Measurements from ENCODE around the gene DHX57. TPM values are rescaled to one million over a fixed set of nuclear protein-coding genes. Genes with fewer than 3 reads are reported as not detected.
"Not testable (repeated sequence)": the region's sequence is repeated elsewhere in the genome, so short reads cannot be mapped to it uniquely, and the experiment has no call there.

The DHX57 gene
- total RNA-seq, 1 experiment from 2014 or later = 15.1 TPM

GRCh38 chr2:38797250-38797676, 78.5 kb downstream of the DHX57 start:
- DNase-seq (ENCODE audit: low read depth) = peak; percentile 78

DNA sequence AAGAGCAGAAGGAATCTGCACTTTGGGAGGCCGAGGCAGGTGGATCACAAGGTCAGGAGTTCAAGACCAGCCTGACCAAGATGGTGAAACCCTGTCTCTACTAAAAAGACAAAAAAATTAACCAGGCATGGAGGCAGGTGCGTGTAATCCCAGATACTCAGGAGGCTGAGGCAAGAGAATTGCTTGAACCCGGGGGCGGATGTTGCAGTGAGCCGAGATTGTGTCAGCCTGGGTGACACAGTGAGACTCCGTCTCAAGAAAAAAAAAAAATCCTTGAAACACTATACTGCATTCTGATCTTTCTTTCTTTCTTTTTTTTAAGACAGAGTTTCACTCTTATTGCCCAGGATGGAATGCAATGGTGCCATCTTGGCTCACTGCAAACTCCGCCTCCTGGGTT, 80.7 kb downstream of the DHX57 start:
- not testable (repeated sequence) for DNase-seq (ENCODE audit: low read depth)

DNA sequence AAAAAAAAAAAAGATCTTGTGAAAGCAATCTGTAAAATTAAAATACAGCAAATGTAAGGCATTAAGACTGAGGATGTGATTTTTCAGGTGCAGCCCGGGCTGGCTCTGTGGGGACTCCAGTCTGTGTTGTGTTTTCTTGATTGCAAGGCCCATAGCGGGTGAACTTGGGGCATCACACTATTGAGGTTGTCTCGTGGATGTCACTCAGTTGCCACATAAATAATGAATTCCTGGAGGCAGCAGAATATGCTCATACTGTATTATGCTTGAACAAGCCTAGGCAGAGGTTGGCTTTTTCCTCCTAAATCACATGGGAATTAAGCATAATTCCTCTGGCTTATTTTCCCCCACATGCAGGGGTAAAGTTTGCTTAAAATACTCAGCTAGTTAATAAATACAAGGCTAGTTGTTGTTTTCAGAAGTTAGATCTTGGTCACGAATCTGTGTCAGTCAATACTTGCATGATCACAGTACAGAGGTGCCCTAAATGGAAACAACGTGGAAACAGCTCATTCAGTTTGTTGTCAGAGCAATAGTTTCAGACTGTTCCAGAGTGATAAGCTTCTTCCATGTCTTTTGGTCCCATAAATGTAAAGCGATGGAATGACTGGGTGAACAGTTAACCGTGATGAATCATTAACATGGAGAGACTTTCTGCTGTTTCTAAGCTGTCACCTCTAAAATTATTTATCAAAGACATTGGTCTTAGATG, 81.3 kb downstream of the DHX57 start:
- DNase-seq (ENCODE audit: low read depth) = no peak

GRCh38 chr2:38793511-38793910, 82.2 kb downstream of the DHX57 start:
- DNase-seq (ENCODE audit: low read depth) = no peak

DNA sequence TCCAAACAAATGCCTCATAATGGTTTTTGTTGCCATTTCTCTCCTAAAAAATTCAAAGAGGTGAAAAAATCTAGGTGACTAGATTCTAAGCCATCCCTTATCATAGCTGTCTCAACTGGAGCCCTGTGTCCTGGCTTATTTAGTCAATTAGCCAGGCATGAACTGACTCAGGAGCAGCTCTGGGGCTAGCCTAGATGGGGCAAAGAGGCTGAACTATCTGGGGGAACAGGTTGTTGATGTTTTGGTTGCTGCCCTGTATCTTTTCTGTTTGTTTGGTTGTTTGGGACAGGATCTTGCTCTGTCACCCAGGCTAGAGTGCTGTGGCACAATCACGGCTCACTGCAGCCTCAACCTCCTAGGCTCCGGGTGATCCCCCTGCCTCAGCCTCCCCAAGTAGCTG, 83.0 kb downstream of the DHX57 start:
- no peak for DNase-seq (ENCODE audit: low read depth)

GRCh38 chr2:38792321-38792720, 83.4 kb downstream of the DHX57 start:
- not testable (repeated sequence) for DNase-seq (ENCODE audit: low read depth)

GRCh38 chr2:38791744-38792143, 84.0 kb downstream of the DHX57 start:
- DNase-seq (ENCODE audit: low read depth) = no peak

DNA sequence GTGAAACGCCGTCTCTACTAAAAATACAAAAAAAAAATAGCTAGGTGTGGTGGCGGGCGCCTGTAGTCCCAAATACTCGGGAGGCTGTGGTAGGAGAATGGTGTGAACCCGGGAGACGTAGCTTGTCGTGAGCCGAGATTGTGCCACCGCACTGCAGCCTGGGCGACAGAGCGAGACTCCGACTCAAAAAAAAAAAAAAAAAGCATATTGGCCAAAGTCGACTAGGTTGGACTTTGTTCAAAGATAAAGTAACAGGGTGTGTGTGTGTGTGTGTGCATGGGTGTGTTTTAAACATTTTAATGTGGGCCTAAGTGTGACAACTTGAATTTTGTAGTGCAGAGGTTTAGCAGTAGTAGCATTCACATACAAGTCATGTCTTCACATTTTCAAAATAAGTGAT, 86.0 kb downstream of the DHX57 start:
- no peak for DNase-seq (ENCODE audit: low read depth)

DNA sequence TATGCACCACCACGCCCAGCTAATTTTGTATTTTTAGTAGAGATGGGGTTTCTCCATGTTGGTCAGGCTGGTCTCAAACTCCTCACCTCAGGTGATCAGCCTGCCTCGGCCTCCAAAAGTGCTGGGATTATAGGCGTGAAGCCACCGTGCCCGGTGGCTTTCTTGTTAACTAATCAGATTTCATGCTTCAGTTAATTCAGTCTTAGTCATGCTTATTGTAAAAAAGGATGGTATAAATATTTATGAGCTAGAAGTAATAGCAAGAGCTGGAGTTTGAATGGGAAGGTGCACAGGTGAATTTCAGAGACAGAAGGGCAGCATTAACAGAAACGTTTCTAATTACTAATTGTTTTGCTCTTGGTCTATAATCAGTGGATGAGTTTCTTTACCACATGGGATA, 87.4 kb downstream of the DHX57 start:
- DNase-seq (ENCODE audit: low read depth) = no peak

DNA sequence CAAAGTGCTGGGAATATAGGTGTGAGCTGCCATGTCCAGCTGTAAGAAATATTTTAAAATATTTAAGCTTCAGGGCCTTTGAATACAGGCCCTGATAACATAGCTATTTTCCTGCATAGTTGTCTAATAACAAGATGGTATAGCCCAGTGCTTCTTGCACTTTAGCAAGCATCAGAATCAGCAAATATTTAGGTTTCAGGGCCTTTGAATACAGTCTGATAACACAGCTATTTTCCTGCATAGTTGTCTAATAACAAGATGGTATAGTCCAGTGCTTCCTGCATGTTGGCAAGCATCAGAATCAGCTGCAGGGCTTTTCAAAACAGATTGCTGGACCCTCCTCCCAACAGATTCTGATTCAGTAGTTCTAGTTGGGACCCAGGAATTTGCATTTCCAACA, 92.1 kb downstream of the DHX57 start:
- no peak for DNase-seq (ENCODE audit: low read depth)

- DNase-seq (ENCODE audit: low read depth) = no peak
Measured at GRCh38 chr2:38778687-38779082, 97.0 kb downstream of the DHX57 start.

DNA sequence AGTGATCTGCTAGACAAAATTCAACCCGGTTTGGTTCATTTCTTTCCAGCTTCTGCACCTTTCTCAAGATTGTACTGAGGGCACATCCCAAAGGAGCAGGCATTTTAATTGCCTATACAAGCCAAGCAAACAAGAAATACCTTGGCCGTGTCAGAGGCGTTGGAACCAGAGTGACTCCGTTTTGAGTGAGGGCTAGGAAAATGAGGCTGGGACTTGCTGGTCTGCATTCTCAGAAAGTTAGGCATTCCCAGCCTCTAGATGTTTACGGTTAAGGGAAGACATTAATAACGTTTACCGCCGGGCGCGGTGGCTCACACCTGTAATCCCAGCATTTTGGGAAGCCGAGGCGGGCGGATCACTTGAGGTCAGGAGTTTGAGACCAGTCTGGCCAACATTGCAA, 99.2 kb downstream of the DHX57 start:
- DNase-seq (ENCODE audit: low read depth) = no peak

DNA sequence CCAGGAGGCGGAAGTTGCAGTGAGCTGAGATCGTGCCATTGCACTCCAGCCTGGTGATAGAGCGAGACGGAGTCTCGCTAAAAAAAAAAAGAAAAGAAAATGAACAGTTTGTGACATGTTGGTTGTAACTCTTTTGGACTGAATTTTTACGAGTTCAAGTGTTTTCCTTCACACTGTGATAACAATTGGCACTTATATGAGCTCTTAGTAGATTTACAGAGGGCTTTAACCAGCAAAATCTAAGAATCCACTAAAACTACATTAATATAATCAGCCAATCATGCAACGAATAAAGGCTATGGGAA, 99.9 kb downstream of the DHX57 start:
- no peak for DNase-seq (ENCODE audit: low read depth)

- no peak for DNase-seq (ENCODE audit: low read depth)
Measured at GRCh38 chr2:38775097-38775920, 100.4 kb downstream of the DHX57 start.

DNA sequence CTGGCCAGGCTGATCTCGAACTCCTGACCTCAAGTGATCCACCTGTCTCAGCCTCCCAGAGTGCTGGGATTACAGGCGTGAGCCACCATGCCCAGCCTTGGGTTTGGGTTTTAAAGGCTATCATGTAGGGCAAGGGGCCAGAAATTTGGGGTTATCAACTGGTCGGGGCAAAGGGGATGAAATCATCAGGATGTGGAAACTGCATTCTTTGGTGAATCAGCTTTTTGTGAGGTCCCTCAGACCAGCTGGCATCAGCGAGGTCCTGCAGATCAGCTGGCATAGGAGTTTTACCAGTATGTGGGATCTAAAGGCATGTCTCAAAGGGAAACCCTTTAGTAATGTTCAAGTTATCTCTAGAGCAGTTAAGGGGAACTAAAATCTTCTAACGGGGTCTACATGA, 104.1 kb downstream of the DHX57 start:
- peak; percentile 91 for DNase-seq (ENCODE audit: low read depth)

DNA sequence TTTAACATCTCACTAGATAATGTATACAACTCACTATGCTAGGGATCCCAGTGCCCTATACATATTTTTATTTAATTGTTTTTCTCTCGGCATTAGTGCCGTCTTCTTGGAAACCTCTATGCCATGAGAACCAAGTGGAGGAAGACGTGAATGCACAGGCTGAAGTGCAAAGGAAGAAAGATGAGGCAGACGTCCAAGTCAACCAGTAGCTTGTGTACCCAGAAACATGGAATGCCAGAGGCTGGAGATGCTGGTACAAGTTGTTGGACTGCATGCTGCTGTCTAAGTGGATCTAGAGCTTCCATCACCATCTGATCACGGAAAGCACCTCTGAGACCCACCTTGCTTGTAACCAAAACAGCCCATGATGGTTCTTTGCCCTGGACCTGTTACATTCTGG, 110.2 kb downstream of the DHX57 start:
- no peak for DNase-seq (ENCODE audit: low read depth)

- DNase-seq (ENCODE audit: low read depth) = peak; percentile 57
Measured at GRCh38 chr2:38765149-38765548, 110.6 kb downstream of the DHX57 start.

- DNase-seq (ENCODE audit: low read depth) = no peak
Measured at GRCh38 chr2:38763728-38764127, 112.0 kb downstream of the DHX57 start.

DNA sequence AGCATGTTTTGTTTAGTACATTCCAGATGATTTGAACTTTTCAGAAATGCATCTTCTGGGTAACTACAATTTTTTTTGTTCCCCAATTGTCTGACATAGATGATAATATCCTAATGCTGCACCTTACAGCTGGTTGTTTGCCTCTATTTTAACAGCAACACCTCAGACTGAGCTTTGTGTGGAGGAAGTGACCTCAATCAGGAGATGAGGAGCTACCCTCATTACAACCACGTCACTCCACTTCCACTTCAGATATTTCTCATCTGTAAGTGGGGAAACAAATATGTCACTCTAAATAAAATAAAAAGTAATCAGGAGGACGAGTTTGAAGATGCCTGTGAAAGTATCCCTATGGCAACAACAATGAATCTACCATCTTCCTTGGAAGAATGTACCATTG, 112.5 kb downstream of the DHX57 start:
- no peak for DNase-seq (ENCODE audit: low read depth)

- not testable (repeated sequence) for DNase-seq (ENCODE audit: low read depth)
Measured at GRCh38 chr2:38755891-38756290, 119.8 kb downstream of the DHX57 start.

DNA sequence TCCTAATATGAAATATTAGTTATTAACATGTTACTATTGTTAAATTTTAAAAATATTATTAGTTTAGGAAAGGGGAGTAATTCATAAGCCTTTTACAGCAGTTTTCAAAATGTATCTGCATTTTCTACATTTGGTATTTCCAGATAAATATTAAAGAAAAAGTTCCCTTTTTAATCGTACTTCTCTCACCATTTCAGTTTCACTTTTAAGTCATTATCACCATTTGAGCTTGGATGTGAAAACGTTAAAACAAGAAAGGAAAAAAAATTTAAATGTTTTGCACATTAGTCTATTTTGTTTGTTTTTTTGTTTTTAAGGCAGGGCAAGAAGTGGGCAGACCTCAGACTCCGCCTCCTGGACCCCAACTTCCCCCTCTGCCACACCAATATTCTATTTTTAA, 121.2 kb downstream of the DHX57 start:
- DNase-seq (ENCODE audit: low read depth) = no peak

- no peak for DNase-seq (ENCODE audit: low read depth)
Measured at GRCh38 chr2:38754049-38754448, 121.7 kb downstream of the DHX57 start.

Data from LHCN-M2 (cell line).